GM06990 (cell line): ENCODE data around the gene CRISP3.
"Not testable (repeated sequence)": the region's sequence is repeated elsewhere in the genome, so short reads cannot be mapped to it uniquely, and the experiment has no call there.

ENCODE experiments used
- DNase-seq: peaks from one replicate; pipeline ENCODE4 v3.0.0-alpha.2; 2011; ENCODE audit not compliant: insufficient read length; ENCODE audit errors: extremely low read depth
- H3K27me3 ChIP-seq: replicated peaks from 2 replicates; pipeline ENCODE4 v1.6.0; 2011; ENCODE audit warnings: low read length; ENCODE audit not compliant: control insufficient read depth, insufficient read depth
- H3K36me3 ChIP-seq: 2 replicates; pipeline ENCODE4 v1.5.1; 2011; ENCODE audit warnings: low read length; ENCODE audit not compliant: control insufficient read depth, insufficient read depth
- H3K4me3 ChIP-seq: replicated peaks from 2 replicates; pipeline ENCODE4 v1.5.1; 2011; ENCODE audit warnings: low read depth, mild to moderate bottlenecking, control low read depth, low read length
- CTCF ChIP-seq: IDR thresholded peaks from 2 replicates; pipeline ENCODE4 v1.5.1; 2011; ENCODE audit warnings: low read length, control low read depth, mild to moderate bottlenecking, inconsistent platforms; ENCODE audit not compliant: insufficient read depth, poor library complexity, severe bottlenecking

CRISP3 gene

GRCh38 chr6:49739423-49739822 is 4.8 kb downstream of the CRISP3 start:
- DNase-seq, result no peak
- Histone ChIP-seq H3K4me3 (no peak overlapping the region), H3K27me3 (no peaks in the 10 kb centered on the region), H3K36me3 (no peaks in the 10 kb centered on the region)
- no peak for TF ChIP-seq CTCF

- H3K27me3 ChIP-seq, result no peaks in the 10 kb centered on the region
- no peak for TF ChIP-seq CTCF
- H3K36me3 ChIP-seq, result no peaks in the 10 kb centered on the region
- H3K4me3 ChIP-seq, result no peak overlapping the region
- no peak for DNase-seq
These were observed 8.1 kb downstream of the CRISP3 start for GRCh38 chr6:49736017-49736508.

- no peak for TF ChIP-seq CTCF
- H3K4me3 ChIP-seq, result no peak overlapping the region
- no peaks in the 10 kb centered on the region for H3K27me3 ChIP-seq
- DNase-seq, result no peak
- H3K36me3 ChIP-seq, result no peaks in the 10 kb centered on the region
These were observed 10.5 kb downstream of the CRISP3 start for GRCh38 chr6:49733680-49734079.

GRCh38 chr6:49732781-49733180 is 11.4 kb downstream of the CRISP3 start:
- DNase-seq, result no peak
- Histone ChIP-seq H3K27me3 (no peaks in the 10 kb centered on the region), H3K36me3 (no peaks in the 10 kb centered on the region), H3K4me3 (no peak overlapping the region)
- TF ChIP-seq CTCF, result no peak

- H3K27me3 ChIP-seq, result no peaks in the 10 kb centered on the region
- no peak for DNase-seq
- no peak overlapping the region for H3K4me3 ChIP-seq
- TF ChIP-seq CTCF, result no peak
- H3K36me3 ChIP-seq, result no peaks in the 10 kb centered on the region
These were observed 13.9 kb downstream of the CRISP3 start for GRCh38 chr6:49730251-49730650.

GRCh38 chr6:49723917-49724316 is 20.3 kb downstream of the CRISP3 start:
- not testable (repeated sequence) for DNase-seq, H3K27me3 ChIP-seq, H3K4me3 ChIP-seq, H3K36me3 ChIP-seq
